Panc1 (cell line): ENCODE results near the gene ADARB1. TPM values are rescaled to one million over a fixed set of nuclear protein-coding genes. Genes with fewer than 3 reads are reported as not detected.

ENCODE experiments used
- ATAC-seq: fragments of 200-7000 bp; cut with Tn5 transposase; 2 replicates; pipeline ENCODE4 v1.9.1; 2020; ENCODE audit warnings: mild to moderate bottlenecking, moderate library complexity
- BruUV-seq: library from RNA; stranded (reverse); fragments of 400-500 nt; replicated peaks from 2 replicates; lab custom pipeline; 2021; lab: Mats Ljungman, UMichigan
- CTCF ChIA-PET: fragments of 300-600 bp; sonication (Branson Sonifier 250); formaldehyde crosslinking; loops from one replicate; lab custom pipeline; 2022; ENCODE audit warnings: antibody characterized with exemption; lab: Charles Lee
- POLR2A ChIA-PET: fragments of 300-600 bp; sonication (Branson Sonifier 250); formaldehyde crosslinking; loops from one replicate; lab custom pipeline; 2022; ENCODE audit warnings: antibody characterized with exemption; lab: Charles Lee
- DNase-seq: peaks from one replicate; pipeline ENCODE4 v3.0.0-alpha.2; 2010; ENCODE audit warnings: low read depth, low spot score
- H3K27ac ChIP-seq: 2 replicates; pipeline ENCODE4 v1.5.1; 2011; ENCODE audit warnings: mild to moderate bottlenecking, low read length, inconsistent platforms
- H3K27me3 ChIP-seq: fragments of 200-500 bp; sonication (Bioruptor generic); 2 replicates; pipeline ENCODE4 v1.6.0; 2014; ENCODE audit warnings: low read length, inconsistent platforms; ENCODE audit not compliant: control insufficient read depth, insufficient read depth
- H3K36me3 ChIP-seq: fragments of 200-500 bp; sonication (Bioruptor generic); 2 replicates; pipeline ENCODE4 v1.5.1; 2014; ENCODE audit warnings: inconsistent platforms, mild to moderate bottlenecking, low read length, moderate library complexity; ENCODE audit not compliant: control insufficient read depth, insufficient read depth
- H3K4me1 ChIP-seq: 2 replicates; pipeline ENCODE4 v1.5.1; 2011; ENCODE audit warnings: inconsistent platforms, mild to moderate bottlenecking, low read length, moderate library complexity; ENCODE audit not compliant: control insufficient read depth, insufficient read depth
- H3K4me3 ChIP-seq, 2 experiments: 2 replicates each; pipeline ENCODE4 v1.5.1; 2011 to 2012; ENCODE audit warnings: low read depth in 2 of 2, low read length in 2 of 2, mild to moderate bottlenecking in 2 of 2, inconsistent platforms in 1 of 2, moderate library complexity in 1 of 2
- H3K9me3 ChIP-seq: fragments of 200-500 bp; sonication (Bioruptor generic); 2 replicates; pipeline ENCODE4 v1.5.1; 2014; ENCODE audit warnings: low read depth, mild to moderate bottlenecking, inconsistent platforms, low read length, moderate library complexity; ENCODE audit not compliant: control insufficient read depth, insufficient read depth
- POLR2AphosphoS5 ChIP-seq: IDR thresholded peaks from 2 replicates; pipeline ENCODE4 v1.6.1; 2012; ENCODE audit warnings: mild to moderate bottlenecking, low read depth, low read length, moderate library complexity
- SIN3A ChIP-seq: IDR thresholded peaks from 2 replicates; pipeline ENCODE4 v1.6.1; 2012; ENCODE audit warnings: low read depth, mild to moderate bottlenecking, low read length, moderate library complexity, borderline replicate concordance; ENCODE audit not compliant: insufficient read depth
- TCF7L2 ChIP-seq: IDR thresholded peaks from 2 replicates; pipeline ENCODE4 v1.6.1; 2011; ENCODE audit warnings: mild to moderate bottlenecking, low read depth, low read length, inconsistent platforms
- in situ Hi-C: cut with HindIII; loops from 2 replicates; pipeline ENCODE4 v1.10.0; 2016; ENCODE audit warnings: low sequenced_read_pairs, low pct_unique_long_range_greater_than_20kb
- intact Hi-C: fragments of 100-400 bp; cut with micrococcal nuclease; formaldehyde crosslinking; loops from one replicate; pipeline ENCODE4 v1.10.0; 2022; ENCODE audit not compliant: unreplicated experiment
- total RNA-seq: library from RNA; stranded (reverse); gene quantifications from one replicate; pipeline ENCODE4 v1.2.1, GENCODE V29; 2021; ENCODE audit not compliant: unreplicated experiment
- TF ChIP-seq, protein P1 (sequence below): fragments of 450-650 bp; IDR thresholded peaks from 2 replicates; pipeline ENCODE4 v1.5.1; 2017; ENCODE audit warnings: mild to moderate bottlenecking
- TF ChIP-seq, protein P2 (sequence below), 2 experiments: IDR thresholded peaks; 2 replicates each; pipeline ENCODE4 v1.6.1; 2011 to 2012; ENCODE audit warnings: low read depth in 2 of 2, control low read depth in 1 of 2, low read length in 1 of 2, mild to moderate bottlenecking in 1 of 2, moderate library complexity in 1 of 2; ENCODE audit not compliant: insufficient read depth in 1 of 2

Gene ADARB1
- total RNA-seq, 1 experiment from 2014 or later: 15.0 TPM

DNA sequence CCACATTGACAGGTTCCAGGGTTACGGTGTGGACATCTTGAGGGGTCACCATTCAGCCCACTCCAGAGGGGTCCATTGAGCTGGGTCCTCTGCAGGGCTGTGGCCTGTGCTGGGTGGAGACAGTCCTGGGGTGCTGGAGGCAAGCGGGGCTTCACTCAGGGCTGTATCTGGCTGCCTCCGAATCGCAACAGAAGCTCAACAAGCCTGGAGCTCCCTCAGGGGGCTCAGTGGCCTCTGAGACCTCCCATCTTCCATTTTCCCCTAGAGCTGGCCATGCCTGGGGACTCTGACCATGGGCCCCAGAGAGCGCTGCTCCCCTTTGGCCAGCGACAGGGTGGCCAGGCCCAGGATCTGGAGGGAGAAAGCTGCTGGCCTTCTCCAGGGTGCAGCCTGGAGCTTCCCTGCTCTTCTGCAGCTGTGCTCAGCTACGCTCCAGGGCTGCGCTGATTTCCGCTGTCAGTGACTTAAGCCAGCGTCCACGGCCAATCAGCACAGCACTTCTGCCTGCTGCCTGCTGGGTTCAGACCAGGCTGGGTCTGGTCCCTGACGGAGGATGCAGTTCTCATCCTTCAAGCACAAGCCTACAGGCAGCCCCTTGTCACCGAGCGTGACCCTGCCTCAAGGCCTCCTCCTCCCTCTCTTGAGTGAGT is 45.0 kb upstream of the ADARB1 start:
- no peaks in the 10 kb centered on the region for H3K27me3 ChIP-seq
- TF ChIP-seq POLR2AphosphoS5: no peak
- TF ChIP-seq TCF7L2: no peak
- no peak for TF ChIP-seq SIN3A
- TF ChIP-seq, protein P1, sequence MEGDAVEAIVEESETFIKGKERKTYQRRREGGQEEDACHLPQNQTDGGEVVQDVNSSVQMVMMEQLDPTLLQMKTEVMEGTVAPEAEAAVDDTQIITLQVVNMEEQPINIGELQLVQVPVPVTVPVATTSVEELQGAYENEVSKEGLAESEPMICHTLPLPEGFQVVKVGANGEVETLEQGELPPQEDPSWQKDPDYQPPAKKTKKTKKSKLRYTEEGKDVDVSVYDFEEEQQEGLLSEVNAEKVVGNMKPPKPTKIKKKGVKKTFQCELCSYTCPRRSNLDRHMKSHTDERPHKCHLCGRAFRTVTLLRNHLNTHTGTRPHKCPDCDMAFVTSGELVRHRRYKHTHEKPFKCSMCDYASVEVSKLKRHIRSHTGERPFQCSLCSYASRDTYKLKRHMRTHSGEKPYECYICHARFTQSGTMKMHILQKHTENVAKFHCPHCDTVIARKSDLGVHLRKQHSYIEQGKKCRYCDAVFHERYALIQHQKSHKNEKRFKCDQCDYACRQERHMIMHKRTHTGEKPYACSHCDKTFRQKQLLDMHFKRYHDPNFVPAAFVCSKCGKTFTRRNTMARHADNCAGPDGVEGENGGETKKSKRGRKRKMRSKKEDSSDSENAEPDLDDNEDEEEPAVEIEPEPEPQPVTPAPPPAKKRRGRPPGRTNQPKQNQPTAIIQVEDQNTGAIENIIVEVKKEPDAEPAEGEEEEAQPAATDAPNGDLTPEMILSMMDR: no peak
- TF ChIP-seq, protein P2, sequence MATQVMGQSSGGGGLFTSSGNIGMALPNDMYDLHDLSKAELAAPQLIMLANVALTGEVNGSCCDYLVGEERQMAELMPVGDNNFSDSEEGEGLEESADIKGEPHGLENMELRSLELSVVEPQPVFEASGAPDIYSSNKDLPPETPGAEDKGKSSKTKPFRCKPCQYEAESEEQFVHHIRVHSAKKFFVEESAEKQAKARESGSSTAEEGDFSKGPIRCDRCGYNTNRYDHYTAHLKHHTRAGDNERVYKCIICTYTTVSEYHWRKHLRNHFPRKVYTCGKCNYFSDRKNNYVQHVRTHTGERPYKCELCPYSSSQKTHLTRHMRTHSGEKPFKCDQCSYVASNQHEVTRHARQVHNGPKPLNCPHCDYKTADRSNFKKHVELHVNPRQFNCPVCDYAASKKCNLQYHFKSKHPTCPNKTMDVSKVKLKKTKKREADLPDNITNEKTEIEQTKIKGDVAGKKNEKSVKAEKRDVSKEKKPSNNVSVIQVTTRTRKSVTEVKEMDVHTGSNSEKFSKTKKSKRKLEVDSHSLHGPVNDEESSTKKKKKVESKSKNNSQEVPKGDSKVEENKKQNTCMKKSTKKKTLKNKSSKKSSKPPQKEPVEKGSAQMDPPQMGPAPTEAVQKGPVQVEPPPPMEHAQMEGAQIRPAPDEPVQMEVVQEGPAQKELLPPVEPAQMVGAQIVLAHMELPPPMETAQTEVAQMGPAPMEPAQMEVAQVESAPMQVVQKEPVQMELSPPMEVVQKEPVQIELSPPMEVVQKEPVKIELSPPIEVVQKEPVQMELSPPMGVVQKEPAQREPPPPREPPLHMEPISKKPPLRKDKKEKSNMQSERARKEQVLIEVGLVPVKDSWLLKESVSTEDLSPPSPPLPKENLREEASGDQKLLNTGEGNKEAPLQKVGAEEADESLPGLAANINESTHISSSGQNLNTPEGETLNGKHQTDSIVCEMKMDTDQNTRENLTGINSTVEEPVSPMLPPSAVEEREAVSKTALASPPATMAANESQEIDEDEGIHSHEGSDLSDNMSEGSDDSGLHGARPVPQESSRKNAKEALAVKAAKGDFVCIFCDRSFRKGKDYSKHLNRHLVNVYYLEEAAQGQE (IDR thresholded peaks at IDR 0.05; ENCODE audit: insufficient read depth in 1 of 2, low read depth in 2 of 2, low read length in 1 of 2): no peak
- no peaks in the 10 kb centered on the region for H3K36me3 ChIP-seq
- CTCF ChIA-PET: interaction anchor here (0.7 kb wide), 1 partner anchor 13 kb away, joined by 3 read pairs; no protein-coding TSS in a partner anchor
- in situ Hi-C loops: no loop called here
- ATAC-seq: peak; percentile 80
- BruUV-seq: no TSS peak
- intact Hi-C loops: no loop called here
- POLR2A ChIA-PET: no interaction called here
- H3K9me3 ChIP-seq: no peaks in the 10 kb centered on the region
- DNase-seq: no peak
- H3K4me1 ChIP-seq: no peaks in the 10 kb centered on the region
- no peak overlapping the region for H3K27ac ChIP-seq
- no peak overlapping the region for H3K4me3 ChIP-seq

DNA sequence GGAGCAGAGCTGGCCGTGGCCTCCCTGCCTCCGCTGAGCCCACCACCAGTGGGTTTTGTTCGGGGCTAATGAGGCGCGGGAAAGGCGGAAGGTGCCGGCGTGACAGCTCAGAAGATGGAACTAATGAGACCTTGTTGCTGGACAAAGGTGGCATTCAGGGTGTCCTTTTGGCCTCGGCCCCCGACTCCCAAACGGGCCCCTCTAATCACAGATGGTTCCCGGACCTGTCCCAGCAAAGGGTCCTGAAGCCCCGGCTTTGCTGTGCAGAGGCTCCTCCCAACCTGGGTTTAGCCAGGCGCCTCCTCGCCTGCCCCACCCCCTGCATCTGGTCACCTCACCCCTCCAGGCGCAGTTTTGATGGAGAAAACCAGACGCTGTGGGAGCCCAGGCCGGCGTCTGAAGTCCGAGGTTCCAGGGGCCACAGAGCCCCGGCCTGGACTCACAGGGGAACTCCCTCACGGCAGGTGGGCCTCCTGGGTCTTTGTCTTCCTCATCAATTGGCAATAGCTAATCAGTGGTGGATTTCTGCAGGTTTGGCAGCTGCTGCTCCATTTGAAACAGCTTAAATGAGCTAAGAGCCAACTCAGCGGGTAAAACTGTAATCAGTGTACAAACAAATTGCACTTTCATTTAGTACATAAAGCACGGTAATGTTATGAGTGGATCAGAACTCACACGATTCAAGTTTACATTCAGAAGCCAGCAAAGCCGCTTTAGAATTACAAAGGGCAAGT is 44.3 kb upstream of the ADARB1 start:
- ATAC-seq (no peak), DNase-seq (no peak)
- no peaks in the 10 kb centered on the region for H3K9me3 ChIP-seq
- ChIA-PET POLR2A (no interaction called here), CTCF (interaction anchor here (0.7 kb wide), 1 partner anchor 14 kb away, joined by 3 read pairs; no protein-coding TSS in a partner anchor)
- H3K27ac ChIP-seq: no peak overlapping the region
- TF ChIP-seq SIN3A (no peak), POLR2AphosphoS5 (no peak), TCF7L2 (no peak)
- TF ChIP-seq, protein P2 (IDR thresholded peaks at IDR 0.05; ENCODE audit: insufficient read depth in 1 of 2, low read depth in 2 of 2, low read length in 1 of 2): no peak
- TF ChIP-seq, protein P1: no peak
- no peaks in the 10 kb centered on the region for H3K27me3 ChIP-seq
- in situ Hi-C loops: no loop called here
- no peaks in the 10 kb centered on the region for H3K4me1 ChIP-seq
- H3K4me3 ChIP-seq: no peak overlapping the region
- intact Hi-C loops: no loop called here
- no peaks in the 10 kb centered on the region for H3K36me3 ChIP-seq
- no TSS peak for BruUV-seq
